GM18867 (cell line): Measurements from ENCODE around the gene ABCF3.

ENCODE experiments used
- ATAC-seq: cut with Tn5 transposase; IDR thresholded peaks from one replicate; pipeline ENCODE4 v1.9.1; 2021; ENCODE audit warnings: mild to moderate bottlenecking, moderate library complexity; ENCODE audit not compliant: unreplicated experiment

Gene ABCF3

GRCh38 chr3:184185461-184186183 is 377 bp upstream of the ABCF3 start:
- ATAC-seq, result peak; percentile 87

GRCh38 chr3:184186902-184187207 is 856 bp downstream of the ABCF3 start:
- no peak for ATAC-seq

GRCh38 chr3:184188080-184188479 is 2.1 kb downstream of the ABCF3 start:
- ATAC-seq, result no peak

- ATAC-seq, result no peak
Observed at GRCh38 chr3:184189421-184189820, 3.4 kb downstream of the ABCF3 start.

- ATAC-seq, result no peak
Observed at GRCh38 chr3:184192889-184193288, 6.9 kb downstream of the ABCF3 start.

- no peak for ATAC-seq
Observed at GRCh38 chr3:184193991-184194539, 8.1 kb downstream of the ABCF3 start.

- no peak for ATAC-seq
Observed at GRCh38 chr3:184196536-184196935, 10.5 kb downstream of the ABCF3 start.

GRCh38 chr3:184198509-184198908 is 12.5 kb downstream of the ABCF3 start:
- no peak for ATAC-seq

GRCh38 chr3:184200825-184201224 is 14.8 kb downstream of the ABCF3 start:
- no peak for ATAC-seq

GRCh38 chr3:184203526-184203925 is 17.5 kb downstream of the ABCF3 start:
- no peak for ATAC-seq

GRCh38 chr3:184209146-184209923 is 23.3 kb downstream of the ABCF3 start:
- no peak for ATAC-seq

GRCh38 chr3:184211297-184211696 is 25.3 kb downstream of the ABCF3 start:
- ATAC-seq, result no peak

GRCh38 chr3:184211718-184212117 is 25.7 kb downstream of the ABCF3 start:
- ATAC-seq, result no peak

GRCh38 chr3:184218814-184219213 is 32.8 kb downstream of the ABCF3 start:
- ATAC-seq, result no peak

GRCh38 chr3:184222521-184222920 is 36.5 kb downstream of the ABCF3 start:
- no peak for ATAC-seq

GRCh38 chr3:184223946-184224345 is 37.9 kb downstream of the ABCF3 start:
- ATAC-seq, result no peak

GRCh38 chr3:184227481-184227935 is 41.5 kb downstream of the ABCF3 start:
- ATAC-seq, result peak; percentile 36

- ATAC-seq, result no peak
Observed at GRCh38 chr3:184228376-184229137, 42.6 kb downstream of the ABCF3 start.

GRCh38 chr3:184229394-184230080 is 43.5 kb downstream of the ABCF3 start, which contains the start of gene VWA5B2:
Gene VWA5B2 (plus strand): TSS chr3:184229585. CDS start chr3:184230529, 944 bp downstream.
- ATAC-seq, result peak; percentile 82

- no peak for ATAC-seq
Observed at GRCh38 chr3:184230081-184230602, 44.1 kb downstream of the ABCF3 start.
